OCI-LY7 (cell line): Measurements from ENCODE around the gene MET. TPM values are rescaled to one million over a fixed set of nuclear protein-coding genes. Genes with fewer than 3 reads are reported as not detected.

Source experiments
- BruUV-seq: library from RNA; stranded (reverse); fragments of 400-500 nt; replicated peaks from 2 replicates; lab custom pipeline; 2021; lab: Mats Ljungman, UMichigan
- CTCF ChIA-PET: fragments of 300-600 bp; sonication (Branson Sonifier 250); formaldehyde crosslinking; loops from one replicate; lab custom pipeline; 2022; ENCODE audit warnings: antibody characterized with exemption; ENCODE audit not compliant: unreplicated experiment; lab: Charles Lee
- POLR2A ChIA-PET: fragments of 300-600 bp; sonication (Branson Sonifier 250); formaldehyde crosslinking; loops from one replicate; lab custom pipeline; 2022; ENCODE audit warnings: antibody characterized with exemption; lab: Charles Lee
- DNase-seq: peaks from one replicate; pipeline ENCODE4 v3.0.0-alpha.2; 2015; ENCODE audit warnings: low spot score
- H2AFZ ChIP-seq: fragments of 200-600 bp; sonication (generic), shearing (Covaris generic); 2 replicates; pipeline ENCODE4 v1.6.1; 2014; ENCODE audit warnings: mild to moderate bottlenecking, antibody characterized with exemption, low read length, moderate library complexity
- H3K27ac ChIP-seq: fragments of 200-600 bp; sonication (generic); 2 replicates; pipeline ENCODE4 v1.5.1; 2014; ENCODE audit warnings: mixed run types, low read depth, mild to moderate bottlenecking, moderate library complexity, low read length, inconsistent platforms; ENCODE audit not compliant: poor library complexity, severe bottlenecking
- H3K36me3 ChIP-seq: fragments of 200-600 bp; sonication (generic); 2 replicates; pipeline ENCODE4 v1.6.1; 2014; ENCODE audit warnings: mild to moderate bottlenecking, antibody characterized with exemption, low read length, moderate library complexity, mixed read lengths; ENCODE audit not compliant: insufficient read depth
- H3K4me1 ChIP-seq: fragments of 200-600 bp; sonication (generic); 2 replicates; pipeline ENCODE4 v1.5.1; 2014; ENCODE audit warnings: mild to moderate bottlenecking, low read length; ENCODE audit not compliant: insufficient read depth, poor library complexity, severe bottlenecking
- H3K4me2 ChIP-seq: fragments of 200-600 bp; sonication (generic); 2 replicates; pipeline ENCODE4 v1.6.1; 2014; ENCODE audit warnings: mild to moderate bottlenecking, low read length
- H3K4me3 ChIP-seq: fragments of 200-600 bp; sonication (generic); 2 replicates; pipeline ENCODE4 v1.5.1; 2014; ENCODE audit warnings: mild to moderate bottlenecking, low read depth, low read length; ENCODE audit not compliant: poor library complexity, severe bottlenecking
- H3K79me2 ChIP-seq: fragments of 200-600 bp; sonication (generic); 2 replicates; pipeline ENCODE4 v1.6.1; 2016; ENCODE audit warnings: low read depth, mild to moderate bottlenecking, low read length, moderate library complexity, mixed read lengths; ENCODE audit not compliant: insufficient read depth
- H3K9me2 ChIP-seq: fragments of 200-600 bp; sonication (generic); 2 replicates; pipeline ENCODE4 v1.6.1; 2016; ENCODE audit warnings: mild to moderate bottlenecking, low read length, mixed read lengths; ENCODE audit not compliant: insufficient read depth
- H3K9me3 ChIP-seq: fragments of 200-600 bp; sonication (generic); 2 replicates; pipeline ENCODE4 v1.6.1; 2014; ENCODE audit warnings: mild to moderate bottlenecking, mixed run types, low read length, mixed read lengths
- H4K20me1 ChIP-seq: fragments of 200-600 bp; sonication (generic); 2 replicates; pipeline ENCODE4 v1.6.1; 2014; ENCODE audit warnings: mild to moderate bottlenecking, antibody characterized with exemption, low read length, moderate library complexity, mixed read lengths; ENCODE audit not compliant: insufficient read depth
- CTCF ChIP-seq: fragments of 200-600 bp; sonication (generic); conservative IDR thresholded peaks from 2 replicates; pipeline ENCODE4 v1.5.1; 2014; ENCODE audit warnings: mild to moderate bottlenecking, antibody characterized with exemption, low read length, moderate library complexity, mixed read lengths
- EZH2phosphoT487 ChIP-seq: fragments of 200-600 bp; sonication (generic); IDR thresholded peaks from 2 replicates; pipeline ENCODE4 v1.6.1; 2018; ENCODE audit warnings: low read depth, borderline replicate concordance, mild to moderate bottlenecking, mixed run types, antibody characterized with exemption, low read length, moderate library complexity, mixed read lengths
- intact Hi-C: fragments of 100-400 bp; cut with micrococcal nuclease; formaldehyde crosslinking; loops from one replicate; pipeline ENCODE4 v1.10.0; 2022; ENCODE audit not compliant: unreplicated experiment
- total RNA-seq, 2 experiments: library from RNA; depleted of rRNA in 1 of 2; stranded (reverse); fragments of >200 nt in 1 of 2; shearing (Covaris generic) in 1 of 2; gene quantifications; 2 replicates each; pipeline ENCODE4 v1.2.3, GENCODE V29; 2014 to 2022

Gene MET
- total RNA-seq, 2 experiments from 2014 or later = not detected

- H3K36me3 ChIP-seq = no peaks in the 10 kb centered on the region
- no peaks in the 10 kb centered on the region for H3K9me3 ChIP-seq
- no peak for DNase-seq
- H3K27ac ChIP-seq = no peak overlapping the region
- H3K9me2 ChIP-seq = no peaks in the 10 kb centered on the region
- CTCF ChIA-PET = no interaction called here
- POLR2A ChIA-PET = interaction anchor here (0.6 kb wide), 1 partner anchor 95 kb away, joined by 4 read pairs; no protein-coding TSS in a partner anchor
- TF ChIP-seq CTCF = no peak
- TF ChIP-seq EZH2phosphoT487 = no peak
- no peak overlapping the region for H2AFZ ChIP-seq
- H3K4me1 ChIP-seq = no peaks in the 10 kb centered on the region
- no peak overlapping the region for H3K4me3 ChIP-seq
- no peaks in the 10 kb centered on the region for H4K20me1 ChIP-seq
- no peak overlapping the region for H3K4me2 ChIP-seq
- intact Hi-C loops = no loop called here
- no TSS peak for BruUV-seq
- no peaks in the 10 kb centered on the region for H3K79me2 ChIP-seq
These were observed 2.6 kb downstream of the MET start for GRCh38 chr7:116674508-116675173.

GRCh38 chr7:116675812-116676355 is 3.9 kb downstream of the MET start:
- H3K79me2 ChIP-seq = no peaks in the 10 kb centered on the region
- no peak overlapping the region for H3K4me3 ChIP-seq
- H3K4me1 ChIP-seq = no peaks in the 10 kb centered on the region
- POLR2A ChIA-PET = interaction anchor here (0.6 to 1.1 kb wide), 4 partner anchors 10 to 587 kb away, joined by 3 to 5 read pairs (median 4); no protein-coding TSS in a partner anchor
- H3K9me2 ChIP-seq = no peaks in the 10 kb centered on the region
- H4K20me1 ChIP-seq = no peaks in the 10 kb centered on the region
- TF ChIP-seq EZH2phosphoT487 (no peak), CTCF (no peak)
- no peak overlapping the region for H2AFZ ChIP-seq
- no peaks in the 10 kb centered on the region for H3K36me3 ChIP-seq
- no peaks in the 10 kb centered on the region for H3K9me3 ChIP-seq
- no peak for DNase-seq
- intact Hi-C loops = no loop called here
- H3K4me2 ChIP-seq = no peak overlapping the region
- BruUV-seq = no TSS peak
- H3K27ac ChIP-seq = no peak overlapping the region
- CTCF ChIA-PET = no interaction called here

GRCh38 chr7:116678780-116679179 is 6.8 kb downstream of the MET start:
- no peak overlapping the region for H3K4me3 ChIP-seq
- H3K36me3 ChIP-seq = no peaks in the 10 kb centered on the region
- no peaks in the 10 kb centered on the region for H3K9me3 ChIP-seq
- no peak for DNase-seq
- H2AFZ ChIP-seq = no peak overlapping the region
- ChIA-PET POLR2A (interaction anchor here (1.1 kb wide), 1 partner anchor 13 kb away, joined by 4 read pairs; no protein-coding TSS in a partner anchor), CTCF (no interaction called here)
- no peak overlapping the region for H3K27ac ChIP-seq
- intact Hi-C loops = no loop called here
- H4K20me1 ChIP-seq = no peaks in the 10 kb centered on the region
- peaks cover 4% of the 10 kb centered on the region for H3K4me1 ChIP-seq
- no peak overlapping the region for H3K4me2 ChIP-seq
- BruUV-seq = no TSS peak
- no peaks in the 10 kb centered on the region for H3K79me2 ChIP-seq
- no peaks in the 10 kb centered on the region for H3K9me2 ChIP-seq
- TF ChIP-seq EZH2phosphoT487 (no peak), CTCF (no peak)
